Measurements from ENCODE around the gene VWA5B1. TPM values are rescaled to one million over a fixed set of nuclear protein-coding genes. Genes with fewer than 3 reads are reported as not detected.
"Not testable (repeated sequence)": the region's sequence is repeated elsewhere in the genome, so short reads cannot be mapped to it uniquely, and the experiment has no call there.

The VWA5B1 gene
- total RNA-seq, 1 donor from 2014 or later: not detected

GRCh38 chr1:20279509-20279908, 11.2 kb upstream of the VWA5B1 start:
- intact Hi-C loops (cut with DNase I): no loop called here
- DNase-seq (ENCODE audit: low spot score) (no peak), ATAC-seq (no peak)

- DNase-seq (ENCODE audit: low spot score) (no peak), ATAC-seq (no peak)
- intact Hi-C loops (cut with DNase I): no loop called here
Measured at GRCh38 chr1:20280341-20280740, 10.3 kb upstream of the VWA5B1 start.

DNA sequence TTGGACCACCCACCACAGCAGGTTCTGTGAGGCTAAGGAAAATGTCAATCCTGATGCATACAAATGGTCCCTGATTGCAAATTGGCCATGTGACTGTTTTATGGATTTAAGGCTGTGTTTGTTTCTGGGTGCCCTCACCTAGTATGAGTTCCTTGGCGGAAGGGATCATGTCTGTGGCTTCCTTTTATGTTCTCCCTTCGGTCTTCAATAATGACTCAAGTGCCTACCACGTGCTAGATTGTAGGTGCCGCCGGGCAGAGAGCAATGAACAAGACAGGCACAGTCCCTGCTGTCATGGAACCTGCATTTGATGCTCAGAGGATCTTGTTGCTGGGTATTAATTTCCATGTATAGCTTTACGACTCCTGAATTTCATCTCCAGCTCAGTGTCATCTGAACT, 9.8 kb upstream of the VWA5B1 start:
- intact Hi-C loops (cut with DNase I): no loop called here
- no peak for ATAC-seq
- DNase-seq (ENCODE audit: low spot score): no peak

DNA sequence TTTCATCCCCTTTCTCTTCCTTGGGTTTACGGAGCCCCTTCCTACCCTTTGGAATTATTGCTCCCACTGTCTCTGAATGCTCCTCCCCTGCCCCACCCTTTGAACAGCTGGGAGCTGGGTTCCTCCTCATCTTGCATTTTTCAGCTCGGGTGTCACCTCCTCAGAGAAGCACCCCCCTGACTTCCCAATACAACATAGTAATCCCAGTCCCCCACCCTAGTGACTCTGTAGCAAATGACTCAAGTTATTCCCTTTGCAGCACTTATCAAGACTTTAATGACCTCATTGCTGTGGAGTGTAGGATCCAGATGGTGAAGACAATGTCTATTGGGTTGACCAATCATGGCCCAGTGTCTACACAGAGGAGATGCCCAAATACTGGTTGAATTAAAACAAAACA, 8.9 kb upstream of the VWA5B1 start:
- DNase-seq (ENCODE audit: low spot score): no peak
- intact Hi-C loops (cut with DNase I): no loop called here
- ATAC-seq: no peak

GRCh38 chr1:20282533-20282932, 8.1 kb upstream of the VWA5B1 start:
- DNase-seq (ENCODE audit: low spot score) (no peak), ATAC-seq (no peak)
- intact Hi-C loops (cut with DNase I): no loop called here

GRCh38 chr1:20284046-20284445, 6.6 kb upstream of the VWA5B1 start:
- ATAC-seq (no peak), DNase-seq (ENCODE audit: low spot score) (no peak)
- intact Hi-C loops (cut with DNase I): no loop called here

- DNase-seq (ENCODE audit: low spot score) (no peak), ATAC-seq (no peak)
- intact Hi-C loops (cut with DNase I): no loop called here
Measured at GRCh38 chr1:20284625-20285024, 6.0 kb upstream of the VWA5B1 start.

GRCh38 chr1:20285510-20285909, 5.2 kb upstream of the VWA5B1 start:
- intact Hi-C loops (cut with DNase I): no loop called here
- no peak for DNase-seq (ENCODE audit: low spot score)
- ATAC-seq: no peak

DNA sequence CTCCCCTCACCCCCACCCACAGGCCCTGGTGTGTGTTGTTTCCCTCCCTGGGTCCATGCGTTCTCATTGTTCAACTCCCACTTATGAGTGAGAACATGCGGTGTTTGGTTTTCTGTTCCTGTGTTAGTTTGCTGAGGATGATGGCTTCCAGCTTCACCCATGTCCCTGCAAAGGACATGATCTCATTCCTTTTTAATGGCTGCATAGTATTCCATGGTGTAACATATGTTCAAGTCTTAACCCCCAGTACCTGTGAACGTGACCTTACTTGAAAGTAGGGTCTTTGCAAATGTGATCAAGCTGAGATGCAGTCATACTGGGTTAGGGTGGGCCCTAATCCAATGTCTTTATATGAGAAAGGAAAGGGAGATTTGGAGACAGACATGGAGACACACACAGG, 3.0 kb upstream of the VWA5B1 start:
- intact Hi-C loops (cut with DNase I); ATAC-seq; DNase-seq (ENCODE audit: low spot score): not testable (repeated sequence)

DNA sequence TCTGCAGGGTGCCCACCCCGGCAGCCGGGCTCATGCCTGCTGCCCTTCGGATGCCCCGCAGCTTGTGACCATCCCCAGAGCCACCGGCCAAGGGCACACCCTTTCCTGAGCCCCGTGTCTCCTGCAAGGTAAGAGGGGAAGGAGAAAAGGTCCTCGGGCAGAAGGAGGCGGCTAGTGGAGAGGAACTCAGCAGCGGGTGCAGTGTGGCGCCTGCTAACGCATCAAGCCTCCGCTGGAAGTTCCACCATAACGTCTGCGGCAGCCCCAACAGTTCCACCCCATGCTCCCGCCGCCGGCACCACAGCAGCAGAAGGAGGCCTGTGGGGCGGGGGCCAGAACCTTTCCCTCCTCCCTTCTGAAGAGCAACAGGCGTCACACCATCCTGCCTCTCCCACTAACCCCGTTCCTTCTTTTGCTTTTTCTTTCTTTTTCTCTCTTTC, 990 bp downstream of the VWA5B1 start:
- no peak for DNase-seq (ENCODE audit: low spot score)
- intact Hi-C loops (cut with DNase I): no loop called here
- no peak for ATAC-seq

- DNase-seq (ENCODE audit: low spot score) (no peak), ATAC-seq (no peak)
- intact Hi-C loops (cut with DNase I): no loop called here
Measured at GRCh38 chr1:20298626-20299025, 8.0 kb downstream of the VWA5B1 start.

DNA sequence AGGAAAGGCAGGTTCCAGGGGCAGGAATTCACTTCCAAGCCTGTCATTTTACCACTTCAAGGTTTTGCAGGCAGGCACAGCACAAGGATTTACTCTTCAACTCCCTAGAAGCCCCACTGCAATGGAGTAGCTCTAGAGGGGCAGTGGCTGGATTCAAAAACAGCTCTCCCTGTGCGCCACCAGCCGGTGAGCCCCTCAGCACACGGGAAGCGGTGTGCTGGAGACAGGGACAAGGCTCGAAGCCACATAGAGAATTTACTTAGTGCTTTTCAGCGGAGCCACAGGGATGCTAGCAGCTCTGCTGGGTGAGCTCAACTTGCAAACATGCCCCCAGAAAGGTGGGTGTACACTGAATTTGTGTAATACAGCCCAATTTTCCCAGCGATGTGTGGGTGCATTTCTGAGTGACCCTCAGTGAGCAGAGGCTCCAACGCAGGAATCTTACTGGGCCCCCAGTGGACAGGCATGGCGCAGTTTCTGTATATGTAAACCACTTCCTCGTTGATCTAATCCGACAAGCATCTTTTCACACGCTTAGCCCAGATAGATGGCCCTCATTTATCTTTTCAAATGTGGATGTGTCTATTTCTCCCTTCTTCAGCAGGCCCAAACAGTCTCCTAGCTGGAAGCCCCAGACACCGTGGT, 10.9 kb downstream of the VWA5B1 start:
- intact Hi-C loops (cut with DNase I): no loop called here

DNA sequence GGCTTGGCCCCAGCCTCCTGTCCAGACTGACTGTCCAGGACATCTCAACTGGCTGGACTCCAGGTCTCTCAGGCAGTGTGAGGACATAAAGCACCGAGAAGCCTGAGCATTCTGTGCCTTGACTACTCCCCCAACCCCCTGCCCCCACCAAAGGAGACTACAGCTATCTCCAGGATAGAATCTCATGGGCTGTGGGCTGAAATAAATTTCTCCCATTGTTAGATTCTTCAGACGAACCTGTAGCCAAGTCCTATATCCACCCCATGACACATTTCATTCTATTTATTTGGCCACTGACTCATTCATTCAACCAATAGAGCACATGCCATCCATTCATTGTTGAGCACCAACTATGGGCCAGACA, 11.4 kb downstream of the VWA5B1 start:
- intact Hi-C loops (cut with DNase I): no loop called here
- DNase-seq (ENCODE audit: low spot score) (no peak), ATAC-seq (no peak)

More for the DNA sequence above, 10.9 kb downstream of the VWA5B1 start:
- DNase-seq (ENCODE audit: low spot score) (no peak), ATAC-seq (no peak)

- ATAC-seq (no peak), DNase-seq (ENCODE audit: low spot score) (no peak)
- intact Hi-C loops (cut with DNase I): no loop called here
Measured at GRCh38 chr1:20307026-20307425, 16.4 kb downstream of the VWA5B1 start.

- ATAC-seq (no peak), DNase-seq (ENCODE audit: low spot score) (no peak)
- intact Hi-C loops (cut with DNase I): no loop called here
Measured at GRCh38 chr1:20308569-20308968, 17.9 kb downstream of the VWA5B1 start.

DNA sequence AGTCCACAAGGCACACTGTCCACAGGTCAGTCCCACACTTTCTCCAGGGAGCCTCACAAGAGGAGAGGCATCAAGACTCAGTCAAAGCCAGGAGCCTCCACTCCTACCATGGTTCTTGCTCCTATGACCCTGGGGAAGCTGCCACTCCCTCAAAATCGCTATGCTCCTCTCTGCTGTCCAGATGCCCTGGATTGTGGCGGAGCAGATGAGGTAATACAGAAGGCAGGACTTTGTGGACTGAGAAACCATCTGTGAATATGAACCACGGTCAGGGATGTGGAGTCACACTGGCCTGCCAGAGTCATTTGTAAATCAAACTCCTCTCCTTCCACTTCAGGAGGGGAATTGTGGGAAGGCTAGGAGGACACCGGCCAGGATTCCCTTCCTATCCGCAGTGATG, 20.6 kb downstream of the VWA5B1 start:
- ATAC-seq (no peak), DNase-seq (ENCODE audit: low spot score) (no peak)
- intact Hi-C loops (cut with DNase I): no loop called here

DNA sequence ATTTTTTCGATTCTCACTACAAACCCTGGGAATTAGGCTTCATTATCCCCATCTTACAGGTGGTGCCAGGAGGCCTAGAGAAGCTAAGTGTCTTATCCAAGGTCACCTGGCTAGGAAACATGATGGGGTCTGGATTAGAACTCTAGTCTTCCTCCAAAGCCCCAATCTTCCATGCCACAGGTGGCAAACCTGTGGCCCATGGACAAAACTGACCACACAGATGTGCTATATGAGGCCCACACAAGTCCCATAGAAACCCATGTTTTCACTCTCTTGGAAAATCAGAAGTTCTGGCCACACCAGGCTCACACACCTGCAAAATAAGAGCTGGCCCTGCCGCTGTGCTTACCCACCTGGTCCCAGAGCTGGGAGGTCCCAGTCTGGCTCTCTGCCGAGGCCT, 21.6 kb downstream of the VWA5B1 start:
- intact Hi-C loops (cut with DNase I): no loop called here
- DNase-seq (ENCODE audit: low spot score): no peak
- ATAC-seq: no peak

- DNase-seq (ENCODE audit: low spot score) (no peak), ATAC-seq (no peak)
- intact Hi-C loops (cut with DNase I): no loop called here
Measured at GRCh38 chr1:20312818-20313217, 22.1 kb downstream of the VWA5B1 start.

GRCh38 chr1:20317471-20317870, 26.8 kb downstream of the VWA5B1 start:
- intact Hi-C loops (cut with DNase I): no loop called here
- ATAC-seq: no peak

GRCh38 chr1:20318521-20318920, 27.8 kb downstream of the VWA5B1 start:
- intact Hi-C loops (cut with DNase I): no loop called here
- ATAC-seq (no peak), DNase-seq (ENCODE audit: low spot score) (no peak)

More at GRCh38 chr1:20317471-20317870, 26.8 kb downstream of the VWA5B1 start:
- no peak for DNase-seq (ENCODE audit: low spot score)

DNA sequence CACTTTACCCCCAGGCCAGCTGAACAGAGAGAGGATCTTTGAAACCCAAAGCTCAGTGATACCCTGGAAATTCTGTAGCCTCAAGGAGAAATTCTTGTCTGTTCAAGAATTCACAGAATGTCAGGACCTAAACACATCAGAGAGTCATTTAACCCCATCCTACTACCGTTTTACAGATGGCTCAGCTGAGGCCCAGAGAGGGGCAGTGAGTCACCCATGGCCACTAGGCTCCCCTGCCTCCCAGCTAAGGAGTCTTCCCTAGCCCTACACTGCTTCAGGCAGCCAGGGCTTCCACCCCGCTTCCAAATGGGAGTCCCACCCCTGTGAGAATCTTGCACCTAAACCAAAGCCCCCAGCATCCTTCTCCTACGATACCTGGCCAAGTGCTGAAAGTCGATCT, 28.3 kb downstream of the VWA5B1 start:
- ATAC-seq (no peak), DNase-seq (ENCODE audit: low spot score) (no peak)
- intact Hi-C loops (cut with DNase I): no loop called here
